LNCaP clone FGC (cell line): ENCODE data around the gene MMP21.

Source experiments
- DNase-seq: peaks from one replicate; pipeline ENCODE4 v3.0.0-alpha.2; 2011; ENCODE audit warnings: low read depth
- H3K4me3 ChIP-seq: 2 replicates; pipeline ENCODE4 v1.5.1; 2011; ENCODE audit warnings: mild to moderate bottlenecking, low read depth, low read length, control low read depth
- CTCF ChIP-seq: IDR thresholded peaks from 2 replicates; pipeline ENCODE4 v1.5.1; 2012; ENCODE audit warnings: mild to moderate bottlenecking; ENCODE audit not compliant: control insufficient read depth, insufficient read depth; ENCODE audit errors: extremely low read depth

The MMP21 gene

GRCh38 chr10:125801574-125801973 lies 26.0 kb upstream of the MMP21 start:
- TF ChIP-seq CTCF = no peak
- H3K4me3 ChIP-seq = no peak overlapping the region
- DNase-seq = no peak

DNA sequence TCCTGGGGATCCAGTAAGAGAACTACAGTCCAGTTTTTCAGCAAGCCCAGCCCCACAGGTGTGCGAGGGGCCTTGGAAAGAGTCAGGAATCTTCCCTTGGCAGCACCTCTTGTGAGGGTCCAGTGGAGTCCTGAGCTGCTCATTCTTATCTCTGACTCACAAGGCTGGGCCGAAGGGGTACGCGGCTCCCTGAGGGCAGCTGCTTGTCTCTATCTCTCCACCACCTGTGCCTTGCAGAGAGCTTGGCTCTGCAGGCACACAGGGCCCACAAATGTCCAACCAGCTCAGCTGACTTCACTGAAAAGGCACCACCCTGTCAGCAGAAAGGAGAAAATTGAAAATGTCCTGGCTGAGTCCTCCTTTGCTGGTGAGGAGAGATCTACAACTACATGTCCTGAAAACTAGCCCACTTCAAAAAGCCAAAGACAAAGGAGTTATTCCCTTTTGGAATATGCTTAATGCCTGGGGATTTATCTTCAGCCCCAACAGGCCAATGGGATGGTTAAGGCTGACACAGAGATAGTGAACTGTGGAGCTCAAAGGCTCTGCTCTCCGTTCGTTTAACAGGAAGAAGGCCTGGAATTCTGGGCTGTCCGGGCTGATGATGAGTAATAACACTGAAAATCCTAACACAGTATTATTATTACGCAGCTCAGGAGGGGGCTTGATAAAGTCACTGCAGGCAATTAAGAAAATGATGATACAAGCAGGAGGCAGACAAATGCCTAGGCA lies 24.0 kb upstream of the MMP21 start:
- no peak for DNase-seq
- H3K4me3 ChIP-seq = no peak overlapping the region
- no peak for TF ChIP-seq CTCF

DNA sequence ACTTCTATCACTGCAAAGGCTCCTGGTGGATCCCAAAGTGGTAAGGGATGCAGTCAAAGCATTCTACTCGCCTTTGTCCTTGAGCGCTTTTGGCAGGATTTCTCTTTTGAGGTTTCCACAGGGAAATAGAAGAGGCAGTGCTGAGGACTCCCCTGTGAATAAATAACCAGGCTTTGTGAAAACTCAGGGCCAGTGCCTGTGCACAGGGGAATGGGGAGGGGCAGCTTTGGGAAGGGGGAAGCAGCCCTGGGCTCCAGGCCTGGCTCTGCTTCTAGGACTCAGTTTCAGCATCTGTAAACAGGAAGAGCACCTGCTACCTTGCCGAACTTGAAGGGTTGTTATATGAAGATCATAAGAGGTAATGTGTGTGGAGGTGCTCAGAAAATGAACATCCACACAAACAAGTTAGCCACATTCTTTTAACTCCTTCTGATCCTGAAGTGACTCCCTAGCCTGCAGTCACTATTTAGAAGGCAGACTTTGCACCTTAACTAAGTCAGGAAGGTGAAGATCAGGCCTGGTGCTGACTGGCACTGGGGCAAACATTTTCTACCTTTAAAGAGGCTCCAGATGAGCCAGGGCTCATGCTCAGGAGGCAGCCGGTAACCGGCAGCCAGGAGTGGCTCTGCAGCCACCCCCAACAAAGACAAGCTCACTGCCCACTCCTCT lies 22.5 kb upstream of the MMP21 start:
- H3K4me3 ChIP-seq = no peak overlapping the region
- TF ChIP-seq CTCF = no peak
- DNase-seq = no peak

GRCh38 chr10:125797424-125797823 lies 21.8 kb upstream of the MMP21 start:
- no peak for TF ChIP-seq CTCF
- no peak for DNase-seq
- no peak overlapping the region for H3K4me3 ChIP-seq

DNA sequence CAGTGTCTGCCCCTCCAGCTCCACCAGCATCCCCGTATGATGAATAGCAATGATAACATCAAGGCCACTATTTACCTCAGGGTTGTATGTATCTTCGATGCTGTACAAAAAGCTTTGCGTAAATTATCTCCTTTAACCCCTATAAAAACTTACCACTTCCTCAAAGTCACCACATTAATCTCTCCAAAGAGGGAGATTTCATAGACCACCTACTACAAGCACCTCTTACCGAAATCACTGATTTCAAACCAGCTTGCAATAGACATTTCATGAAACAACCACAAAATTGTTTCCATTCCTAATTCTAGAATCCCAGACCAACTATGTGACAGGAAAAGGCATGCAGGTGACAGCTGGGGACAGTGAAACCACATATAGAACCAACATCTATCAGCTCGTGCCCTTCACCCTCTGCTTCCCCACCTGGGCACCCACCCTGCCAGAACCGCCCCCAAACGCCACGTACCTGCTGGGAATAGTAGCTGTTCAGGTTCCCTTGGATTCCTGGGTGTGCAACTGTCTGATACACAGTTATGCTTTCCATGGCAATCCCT lies 20.1 kb upstream of the MMP21 start:
- DNase-seq = no peak
- no peak overlapping the region for H3K4me3 ChIP-seq
- no peak for TF ChIP-seq CTCF

DNA sequence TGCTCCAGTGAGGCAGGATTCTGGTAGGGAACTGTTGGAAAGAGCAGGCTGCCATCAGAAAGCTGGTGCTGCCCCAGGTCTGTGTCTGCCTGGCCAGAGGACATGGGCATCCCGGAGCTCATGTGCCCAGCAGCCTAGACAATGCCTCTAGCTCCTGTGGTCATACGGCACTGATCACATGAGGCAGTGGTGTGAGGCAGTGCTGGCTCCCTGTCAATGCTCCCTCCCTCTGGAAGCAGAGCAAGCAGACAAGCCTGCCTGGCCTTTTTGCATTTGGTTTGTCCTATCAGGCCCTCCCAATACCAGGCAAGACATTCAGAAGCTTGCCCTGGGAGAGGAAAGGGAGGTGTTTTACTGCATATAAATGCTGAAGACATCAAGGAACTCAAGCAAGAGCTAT lies 19.5 kb upstream of the MMP21 start:
- no peak for TF ChIP-seq CTCF
- H3K4me3 ChIP-seq = no peak overlapping the region

More for the DNA sequence above, 19.5 kb upstream of the MMP21 start:
- no peak for DNase-seq
